Sigmoid colon (tissue), 4 donors: ENCODE data around the gene SLC35G6.

Experiments used
- CTCF ChIP-seq, 4 experiments: fragments of 450-650 bp in 3 of 4; fragments of 200-600 bp in 1 of 4; IDR thresholded peaks; one replicate each; pipeline ENCODE4 v1.5.1; 2016 to 2019; ENCODE audit warnings: antibody characterized with exemption in 4 of 4, mild to moderate bottlenecking in 3 of 4, moderate library complexity in 2 of 4
- EP300 ChIP-seq, 4 donors: sonication (generic); formaldehyde crosslinking; IDR thresholded peaks; one replicate each; pipeline ENCODE4 v1.6.1; 2017; ENCODE audit warnings: antibody characterized with exemption in 4 of 4

- TF ChIP-seq CTCF (IDR thresholded peaks at IDR 0.05) (no peak), EP300 (IDR thresholded peaks at IDR 0.05) (no peak)
Measured at GRCh38 chr17:7440834-7441195, 40.4 kb upstream of the SLC35G6 start.
